Activated T-helper 17 cell treated with anti-CD3 and anti-CD28 coated beads, Interleukin-2, amount 50 U/mL, for 72 hours (primary cell): ENCODE measurements around the gene CCN6. TPM values are rescaled to one million over a fixed set of nuclear protein-coding genes. Genes with fewer than 3 reads are reported as not detected.

ENCODE experiments used
- ATAC-seq: fragments of 150-1000 bp; cut with Tn5 transposase; replicated peaks from 2 replicates; pipeline ENCODE4 v1.10.0; 2021; ENCODE audit warnings: mild to moderate bottlenecking, moderate library complexity
- H3K27ac Mint-ChIP-seq: one replicate; pipeline ENCODE4 v1.8.0; 2022; ENCODE audit warnings: mixed read lengths
- H3K27me3 Mint-ChIP-seq: one replicate; pipeline ENCODE4 v1.8.0; 2022; ENCODE audit warnings: mixed read lengths
- H3K36me3 Mint-ChIP-seq: one replicate; pipeline ENCODE4 v1.8.0; 2022; ENCODE audit warnings: low read depth, mild to moderate bottlenecking, mixed read lengths
- H3K4me1 Mint-ChIP-seq: one replicate; pipeline ENCODE4 v1.8.0; 2022; ENCODE audit warnings: mixed read lengths
- H3K4me3 Mint-ChIP-seq: one replicate; pipeline ENCODE4 v1.8.0; 2022; ENCODE audit warnings: mild to moderate bottlenecking, mixed read lengths
- H3K9me3 Mint-ChIP-seq: one replicate; pipeline ENCODE4 v1.8.0; 2022; ENCODE audit warnings: mixed read lengths
- total RNA-seq, 2 donors: library from RNA; stranded (reverse); gene quantifications; one replicate each; pipeline ENCODE4 v1.2.3, GENCODE V29; 2022

The CCN6 gene
- total RNA-seq, 2 donors from 2014 or later, result 0.66 TPM; not detected in 1

DNA sequence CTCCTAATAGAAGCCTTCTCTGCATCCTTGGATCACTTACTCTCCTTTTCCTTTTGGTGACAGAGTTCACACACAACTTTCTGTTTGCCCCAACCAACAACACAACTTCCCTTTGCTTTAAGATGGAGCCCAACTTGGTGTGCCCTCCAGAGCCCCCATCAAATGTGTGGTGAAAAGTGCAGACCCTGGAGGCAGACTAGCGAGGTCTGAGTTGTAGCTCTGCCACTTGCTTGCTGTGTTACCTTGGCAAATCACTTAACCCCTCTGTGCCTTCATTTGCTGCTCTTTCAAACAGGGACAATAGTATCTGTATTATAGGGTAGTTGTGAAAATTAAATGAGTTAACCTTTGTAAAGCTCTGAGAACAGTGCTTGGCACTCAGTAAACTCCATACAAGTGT lies 34.3 kb upstream of the CCN6 start:
- peaks cover 8% of the 10 kb centered on the region for H3K9me3 Mint-ChIP-seq

DNA sequence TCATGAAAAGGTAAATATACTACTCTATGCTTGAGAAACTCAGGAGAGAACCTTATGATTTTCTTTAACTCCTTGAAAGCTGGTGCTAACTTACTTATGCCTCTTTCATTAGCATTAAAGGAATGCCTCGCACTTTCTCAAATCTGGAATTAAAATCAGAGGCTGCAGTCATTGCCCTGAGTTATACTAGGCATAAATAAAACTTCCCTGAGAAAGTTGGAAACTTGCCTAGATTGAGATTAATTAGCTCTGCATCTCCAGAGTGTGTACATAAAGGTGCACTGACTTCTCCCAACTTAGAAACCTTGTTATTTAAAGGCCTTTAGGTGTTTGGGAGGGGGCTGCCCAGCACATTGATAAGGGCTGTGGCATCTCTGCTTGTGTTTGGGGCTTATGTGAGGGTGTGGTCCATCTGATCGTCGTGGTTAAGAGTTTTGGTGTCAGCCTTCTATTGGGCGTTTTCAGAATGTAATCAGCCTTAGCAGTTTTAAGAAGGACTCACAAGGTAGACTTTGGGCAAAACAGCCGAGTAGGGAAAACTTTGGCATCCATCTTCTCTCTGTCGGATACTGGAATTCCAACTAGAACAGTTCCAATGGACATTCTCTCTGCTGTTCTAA lies 32.1 kb upstream of the CCN6 start:
- Mint-ChIP-seq H3K27me3 (no peaks in the 10 kb centered on the region), H3K9me3 (peaks cover 8% of the 10 kb centered on the region), H3K4me1 (peaks cover 19% of the 10 kb centered on the region), H3K4me3 (no peak overlapping the region), H3K36me3 (no peaks in the 10 kb centered on the region), H3K27ac (no peak overlapping the region)
- ATAC-seq, result no peak

More for the DNA sequence above, 34.3 kb upstream of the CCN6 start:
- H3K27me3 Mint-ChIP-seq, result no peaks in the 10 kb centered on the region
- ATAC-seq, result no peak
- no peaks in the 10 kb centered on the region for H3K36me3 Mint-ChIP-seq
- H3K27ac Mint-ChIP-seq, result no peak overlapping the region
- H3K4me3 Mint-ChIP-seq, result no peak overlapping the region
- peaks cover 29% of the 10 kb centered on the region for H3K4me1 Mint-ChIP-seq

DNA sequence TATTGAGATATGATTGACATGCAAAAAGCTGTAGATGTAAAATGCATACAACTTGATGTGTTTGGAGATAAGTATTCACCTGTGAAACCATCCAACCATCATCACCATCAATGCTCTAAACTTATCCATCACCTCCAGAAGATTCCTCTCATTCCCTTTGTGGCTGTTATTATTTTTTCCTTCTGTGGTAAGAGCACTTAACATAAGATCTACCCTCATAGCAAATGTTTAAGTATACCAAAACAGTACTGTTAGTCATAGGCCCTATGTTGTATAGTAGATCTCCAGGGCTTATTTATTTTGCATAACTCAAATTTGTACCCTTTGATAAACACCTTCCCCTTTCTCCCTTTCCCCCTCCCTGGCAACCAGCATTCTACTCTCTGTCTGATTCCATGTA lies 31.2 kb upstream of the CCN6 start:
- Mint-ChIP-seq H3K9me3 (peaks cover 8% of the 10 kb centered on the region), H3K27ac (no peak overlapping the region), H3K36me3 (no peaks in the 10 kb centered on the region), H3K27me3 (no peaks in the 10 kb centered on the region), H3K4me1 (peaks cover 19% of the 10 kb centered on the region), H3K4me3 (no peak overlapping the region)
- no peak for ATAC-seq

DNA sequence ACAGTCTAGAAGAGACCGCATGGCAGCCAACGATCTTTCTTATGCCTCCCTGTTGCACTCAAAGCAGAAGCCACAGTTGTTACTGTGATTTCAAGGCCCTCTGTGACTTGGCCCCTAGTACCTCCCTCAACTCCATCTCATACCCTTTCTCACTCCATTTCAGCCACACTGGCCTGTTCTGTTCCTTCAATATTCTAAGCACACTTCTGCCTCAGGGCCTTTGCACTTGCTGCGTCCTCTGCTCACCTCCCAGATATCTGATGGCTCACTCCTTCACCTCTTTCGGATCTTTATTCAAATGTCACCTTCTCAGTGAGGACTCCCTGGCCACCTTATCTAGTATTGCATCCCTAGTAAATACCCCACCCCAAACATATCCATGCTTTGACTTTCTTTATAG lies 29.4 kb upstream of the CCN6 start:
- Mint-ChIP-seq H3K9me3 (peaks cover 8% of the 10 kb centered on the region), H3K4me1 (peaks cover 27% of the 10 kb centered on the region), H3K36me3 (no peaks in the 10 kb centered on the region), H3K27ac (no peak overlapping the region), H3K27me3 (no peaks in the 10 kb centered on the region), H3K4me3 (no peak overlapping the region)
- no peak for ATAC-seq

DNA sequence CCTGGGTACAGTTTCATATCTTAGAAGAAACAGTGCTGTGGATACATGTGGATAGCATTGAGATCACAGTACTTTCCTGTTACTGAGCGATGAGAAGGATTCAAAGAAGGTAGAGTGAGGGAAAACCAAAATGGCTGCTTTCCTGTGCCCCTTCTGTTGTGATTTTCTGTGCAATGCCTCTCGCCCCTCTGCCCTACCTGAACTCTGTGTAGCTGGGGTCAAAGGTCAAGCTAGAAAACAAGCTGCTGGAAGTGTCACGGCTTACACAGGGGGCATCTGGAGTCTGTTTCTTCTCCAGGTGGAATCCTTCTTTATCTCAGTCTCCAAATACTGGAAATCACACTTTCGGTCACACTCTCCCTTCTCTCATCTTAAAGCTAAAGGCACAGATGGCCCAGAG lies 27.0 kb upstream of the CCN6 start:
- ATAC-seq, result no peak
- Mint-ChIP-seq H3K36me3 (no peaks in the 10 kb centered on the region), H3K27me3 (no peaks in the 10 kb centered on the region), H3K4me3 (peak overlapping the region; percentile 67), H3K4me1 (peaks cover 39% of the 10 kb centered on the region), H3K27ac (peak overlapping the region; percentile 84), H3K9me3 (peaks cover 8% of the 10 kb centered on the region)

DNA sequence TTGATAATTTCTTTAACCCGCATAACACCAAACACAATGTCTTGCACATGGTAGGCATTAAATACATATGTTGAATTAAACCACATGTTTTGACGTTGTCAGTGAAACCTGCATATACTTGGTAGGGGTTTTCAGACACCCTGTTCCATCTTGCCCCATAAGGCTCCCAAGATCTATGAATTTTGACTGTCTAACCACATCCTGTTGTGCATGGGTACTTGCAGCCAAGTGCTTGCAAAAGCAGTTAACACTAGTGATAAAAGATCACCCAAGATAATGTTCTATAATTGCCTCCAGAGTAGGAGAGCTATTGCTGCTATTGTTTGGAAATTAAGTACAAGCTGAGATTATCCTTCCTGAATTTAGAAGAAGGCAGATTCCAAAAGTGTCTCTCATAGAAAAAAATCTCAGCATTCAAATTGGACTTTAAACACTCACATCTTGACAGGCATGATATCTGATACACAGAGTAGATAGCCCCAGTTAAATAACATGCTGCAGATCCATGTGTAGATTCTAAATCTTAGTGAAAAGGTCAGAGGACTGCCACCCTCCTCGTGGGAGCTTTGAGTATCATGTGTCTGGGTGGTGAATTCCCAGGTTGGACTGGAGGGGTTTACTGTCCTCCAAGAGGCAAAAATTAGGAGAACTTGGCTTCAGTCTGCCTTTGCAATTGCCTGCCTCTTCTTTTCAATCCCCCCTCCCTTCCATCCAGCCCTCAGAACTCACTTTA lies 25.8 kb upstream of the CCN6 start:
- Mint-ChIP-seq H3K27me3 (no peaks in the 10 kb centered on the region), H3K4me3 (peak overlapping the region; percentile 67)
- ATAC-seq, result peak; percentile 97

DNA sequence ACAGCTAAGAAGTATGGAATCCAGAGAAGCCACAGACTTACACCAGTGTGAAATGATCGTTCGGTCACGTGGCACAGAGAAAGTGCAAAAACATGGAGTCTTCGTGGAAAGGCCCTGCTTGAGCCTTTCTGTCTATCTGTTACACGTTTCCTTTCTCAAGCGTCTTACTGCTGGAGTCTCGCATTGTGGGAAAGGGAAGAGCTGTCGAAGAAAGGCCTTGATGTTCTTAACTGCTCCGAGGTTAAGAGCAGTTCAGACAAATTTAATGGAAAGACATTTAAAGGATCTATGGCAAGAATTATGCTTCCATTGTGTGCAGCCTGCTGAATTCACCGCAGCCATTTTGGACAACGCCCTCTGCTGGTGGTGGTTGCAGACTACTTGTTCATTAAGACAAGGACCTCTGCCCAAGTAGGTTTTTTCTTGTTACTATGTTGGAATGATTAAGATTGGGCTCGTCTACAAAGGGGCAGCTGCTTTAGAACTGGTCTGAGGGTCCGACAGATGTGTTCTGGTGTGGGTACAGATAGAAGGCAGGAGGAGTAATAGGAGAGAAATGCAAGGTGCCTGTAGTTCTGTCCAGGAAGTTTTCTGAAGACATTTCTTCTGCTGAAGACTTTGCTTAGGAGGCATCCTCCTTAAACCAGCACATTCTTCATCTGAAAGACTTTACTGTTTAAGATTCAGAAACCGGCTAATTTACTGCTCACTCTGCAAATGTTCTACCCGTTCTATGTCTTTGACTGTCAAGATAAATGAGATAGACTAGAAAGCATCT lies 24.7 kb upstream of the CCN6 start:
- Mint-ChIP-seq H3K27ac (peak overlapping the region; percentile 77), H3K4me3 (peak overlapping the region; percentile 67), H3K9me3 (peaks cover 4% of the 10 kb centered on the region), H3K36me3 (no peaks in the 10 kb centered on the region), H3K4me1 (peaks cover 49% of the 10 kb centered on the region), H3K27me3 (no peaks in the 10 kb centered on the region)
- peak; percentile 44 for ATAC-seq

More for the DNA sequence above, 25.8 kb upstream of the CCN6 start:
- Mint-ChIP-seq H3K36me3 (no peaks in the 10 kb centered on the region), H3K9me3 (peaks cover 8% of the 10 kb centered on the region), H3K4me1 (peaks cover 39% of the 10 kb centered on the region), H3K27ac (peak overlapping the region; percentile 84)

DNA sequence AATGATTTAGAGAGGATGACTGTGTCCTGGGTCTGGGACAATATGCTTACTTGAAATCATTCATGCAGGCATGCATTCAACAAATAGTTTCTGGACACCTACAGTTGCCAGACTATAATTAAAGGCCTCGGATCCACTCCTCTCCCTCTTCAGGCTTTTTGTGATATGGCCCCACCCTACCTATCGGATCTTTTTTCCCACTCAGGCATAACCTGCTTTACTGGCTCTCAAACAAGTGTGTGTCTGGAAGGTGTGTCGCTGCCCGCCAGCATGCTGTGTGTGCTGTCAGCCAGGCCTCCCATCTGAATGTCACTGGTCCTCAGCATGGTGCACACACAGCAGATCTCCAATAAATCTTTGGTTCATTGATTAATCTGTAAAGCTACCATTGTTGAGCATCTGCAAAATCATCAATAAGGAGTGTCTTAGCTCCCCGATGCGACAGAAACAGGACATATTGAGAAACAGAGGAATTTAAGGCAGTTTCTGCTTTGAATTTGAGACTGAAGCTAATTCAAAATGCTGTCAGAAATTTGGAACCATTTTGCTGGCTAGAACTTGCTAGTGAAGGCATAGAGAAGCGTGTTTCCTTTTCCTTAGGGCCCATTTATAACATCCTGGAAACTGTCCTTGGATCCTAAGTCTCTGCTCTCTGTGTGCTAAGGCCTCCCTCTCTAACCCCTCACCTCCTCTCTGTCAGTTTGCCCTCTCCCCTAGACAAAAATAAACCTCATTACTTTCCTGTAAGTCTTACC lies 23.5 kb upstream of the CCN6 start:
- peak overlapping the region; percentile 67 for H3K4me3 Mint-ChIP-seq
- peak overlapping the region; percentile 77 for H3K27ac Mint-ChIP-seq
- H3K9me3 Mint-ChIP-seq, result no peaks in the 10 kb centered on the region
- no peak for ATAC-seq
- peaks cover 54% of the 10 kb centered on the region for H3K4me1 Mint-ChIP-seq
- no peaks in the 10 kb centered on the region for H3K36me3 Mint-ChIP-seq
- H3K27me3 Mint-ChIP-seq, result no peaks in the 10 kb centered on the region

DNA sequence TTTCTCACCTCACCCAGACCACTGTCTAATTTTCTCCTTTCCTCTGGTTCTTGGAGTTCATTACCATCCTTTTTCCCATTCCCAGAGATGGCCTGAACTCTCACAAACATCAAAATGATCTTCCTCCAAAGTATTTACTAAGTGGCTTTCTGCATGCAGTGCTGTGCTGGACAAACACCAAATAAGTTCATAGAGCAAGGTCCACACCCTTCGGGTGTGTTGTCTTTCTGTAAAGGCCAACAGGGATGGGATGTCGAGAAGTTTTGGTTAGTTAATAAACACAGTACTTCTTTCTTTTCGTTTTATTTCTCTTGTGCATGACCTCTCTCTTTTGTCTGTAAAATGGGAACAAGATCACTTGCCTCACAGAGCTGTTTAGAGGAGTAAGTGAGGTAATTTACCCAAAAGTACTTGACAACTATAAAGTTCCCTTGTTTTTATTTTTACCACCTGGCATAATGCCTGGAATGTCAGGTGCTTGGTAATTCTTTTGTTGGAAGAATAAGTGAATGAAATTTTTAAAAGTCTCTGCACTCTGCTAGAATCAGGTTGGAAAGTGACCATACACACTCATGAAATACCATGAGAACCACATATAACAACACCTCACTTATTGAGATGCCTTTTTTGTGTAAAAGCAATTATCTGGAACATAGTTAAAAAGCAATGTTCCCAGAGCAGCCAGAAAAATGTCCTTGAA lies 22.8 kb upstream of the CCN6 start:
- Mint-ChIP-seq H3K4me3 (no peak overlapping the region), H3K27ac (peak overlapping the region; percentile 77), H3K27me3 (no peaks in the 10 kb centered on the region), H3K9me3 (no peaks in the 10 kb centered on the region), H3K36me3 (no peaks in the 10 kb centered on the region), H3K4me1 (peaks cover 58% of the 10 kb centered on the region)
- no peak for ATAC-seq

DNA sequence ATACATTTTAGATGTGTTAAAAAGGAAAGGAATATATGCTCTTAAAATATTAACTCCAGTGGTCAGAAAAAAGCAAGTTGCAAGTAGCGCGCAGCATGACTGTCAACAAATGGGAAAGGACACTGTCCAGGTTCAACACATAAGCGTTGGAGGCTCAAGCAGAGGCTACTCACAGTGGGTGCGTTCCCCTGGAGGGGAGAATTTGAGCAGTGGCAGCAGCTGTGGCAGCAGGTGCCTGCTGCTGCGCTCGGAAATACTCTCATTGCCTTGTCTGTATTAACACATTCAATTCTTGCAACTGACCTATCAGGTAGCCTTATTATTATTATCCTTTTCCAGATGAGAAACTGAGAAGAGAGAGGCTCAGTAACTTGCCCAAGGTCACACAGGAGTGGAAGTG lies 21.9 kb upstream of the CCN6 start:
- Mint-ChIP-seq H3K9me3 (no peaks in the 10 kb centered on the region), H3K36me3 (no peaks in the 10 kb centered on the region), H3K4me3 (no peak overlapping the region), H3K27me3 (no peaks in the 10 kb centered on the region), H3K4me1 (peaks cover 55% of the 10 kb centered on the region), H3K27ac (no peak overlapping the region)
- ATAC-seq, result no peak

DNA sequence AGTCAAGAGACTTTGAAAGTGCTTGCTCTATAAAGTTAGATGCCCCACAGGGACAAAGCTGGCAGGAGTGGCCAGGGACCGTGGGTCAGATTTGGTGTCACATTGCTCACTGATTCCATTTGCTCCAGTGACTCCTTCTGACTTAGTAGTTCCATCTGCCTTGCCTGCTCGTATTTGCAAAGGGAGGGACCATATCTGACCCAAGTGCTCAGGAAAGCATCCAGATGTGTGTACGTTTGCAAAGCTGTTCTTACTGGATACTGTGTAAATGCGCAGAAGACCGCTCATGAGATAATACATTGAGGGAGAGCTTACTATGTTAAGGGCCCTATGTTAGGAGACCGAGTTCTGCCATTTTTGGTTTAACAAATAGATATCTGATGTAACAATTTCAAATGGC lies 21.2 kb upstream of the CCN6 start:
- Mint-ChIP-seq H3K36me3 (no peaks in the 10 kb centered on the region), H3K4me1 (peaks cover 47% of the 10 kb centered on the region), H3K9me3 (no peaks in the 10 kb centered on the region), H3K4me3 (no peak overlapping the region), H3K27ac (no peak overlapping the region), H3K27me3 (no peaks in the 10 kb centered on the region)
- ATAC-seq, result no peak

DNA sequence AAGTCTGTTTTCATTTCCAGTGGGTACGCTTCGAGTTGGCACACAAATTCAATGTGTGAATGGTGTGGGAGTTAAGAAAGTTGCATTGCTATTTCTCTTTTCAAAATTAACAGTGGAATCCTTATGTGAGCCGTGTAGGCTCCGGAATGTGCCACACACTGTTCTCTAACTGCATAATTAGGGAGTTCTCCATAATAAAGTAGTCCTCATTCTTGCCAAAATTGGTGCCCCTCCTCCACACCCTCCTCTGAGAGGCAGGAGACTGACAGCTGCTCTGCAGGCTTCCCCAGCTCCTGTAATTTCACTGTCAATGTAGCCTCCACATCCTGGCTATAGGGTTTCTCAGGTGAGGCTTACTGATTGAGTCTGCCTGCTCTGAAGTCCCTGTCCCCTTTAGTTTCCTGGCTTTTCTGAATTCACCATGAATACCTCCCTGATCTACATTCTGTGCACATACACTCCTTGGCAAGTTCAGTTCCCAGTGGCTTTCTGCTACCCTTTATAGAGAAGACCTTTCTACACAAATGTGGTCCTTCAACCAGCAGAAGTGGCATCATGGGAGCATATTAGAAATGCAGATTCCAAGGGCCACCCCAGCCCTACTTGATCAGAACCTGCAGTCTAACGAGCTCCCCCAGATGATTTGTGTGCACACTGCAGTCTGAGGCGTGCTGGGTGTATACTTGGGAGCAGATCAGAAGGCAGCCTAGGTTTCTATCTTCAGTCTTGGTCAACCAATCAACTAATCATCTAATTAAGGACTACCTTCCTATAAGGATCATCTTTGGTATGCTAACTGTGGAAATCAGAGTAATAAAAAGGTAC lies 19.9 kb upstream of the CCN6 start:
- ATAC-seq, result peak; percentile 27
- H3K4me1 Mint-ChIP-seq, result peaks cover 39% of the 10 kb centered on the region
- H3K4me3 Mint-ChIP-seq, result peak overlapping the region; percentile 7
- no peaks in the 10 kb centered on the region for H3K36me3 Mint-ChIP-seq
- H3K27ac Mint-ChIP-seq, result peak overlapping the region; percentile 46
- H3K27me3 Mint-ChIP-seq, result no peaks in the 10 kb centered on the region
- no peaks in the 10 kb centered on the region for H3K9me3 Mint-ChIP-seq

DNA sequence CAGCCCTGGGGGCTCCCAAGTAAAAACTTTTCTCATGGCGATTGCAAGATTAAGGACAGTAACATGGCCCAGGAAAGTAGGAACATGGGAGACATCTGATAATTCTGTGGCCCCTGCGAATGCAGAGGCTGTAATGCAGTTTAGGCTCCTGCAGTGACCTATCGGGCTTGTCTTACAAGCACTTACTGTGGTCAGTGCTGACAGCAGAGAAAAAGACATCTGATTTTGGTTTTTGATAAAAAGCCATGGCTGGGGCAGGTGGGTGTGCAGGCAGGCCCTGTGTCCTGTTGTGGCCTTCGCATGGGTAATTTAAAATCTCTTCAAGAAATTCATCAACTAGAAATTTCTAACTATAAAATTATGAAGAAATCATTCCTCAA lies 19.3 kb upstream of the CCN6 start:
- peak overlapping the region; percentile 7 for H3K4me3 Mint-ChIP-seq

More for the DNA sequence above, 19.3 kb upstream of the CCN6 start:
- Mint-ChIP-seq H3K27ac (peak overlapping the region; percentile 46), H3K27me3 (no peaks in the 10 kb centered on the region), H3K4me1 (peaks cover 33% of the 10 kb centered on the region), H3K9me3 (no peaks in the 10 kb centered on the region), H3K36me3 (no peaks in the 10 kb centered on the region)
- no peak for ATAC-seq
